ENCODE data around the gene PALMD. TPM values are rescaled to one million over a fixed set of nuclear protein-coding genes. Genes with fewer than 3 reads are reported as not detected.
A peak's percentile ranks its signal among the peaks of the same experiment; 100 is the strongest.

Gene PALMD
- total and polyA plus RNA-seq, 2 of the 8 experiments (the other 6 are each of a cell fraction or from before 2014, with no cell fraction given): not detected

GRCh38 chr1:99697580-99697979, 51.7 kb downstream of the PALMD start:
- Histone ChIP-seq H3K4ac (replicated peaks; ENCODE audit: insufficient read length, low read depth, low read length) (no peak overlapping the region), H3K27me3 (replicated peaks in 1 of 4; ENCODE audit: control insufficient read depth in 3 of 4, extremely low read depth in 1 of 4, insufficient read depth in 3 of 4, low read length in 3 of 4) (no peaks in the 10 kb centered on the region), H3K4me1 (replicated peaks in 1 of 4; ENCODE audit: control insufficient read depth in 3 of 4, insufficient read depth in 4 of 4, low read length in 3 of 4) (no peaks in the 10 kb centered on the region), H4K8ac (ENCODE audit: extremely low read depth, insufficient read depth, low read length) (no peak overlapping the region), H2BK20ac (ENCODE audit: low read length) (no peak overlapping the region), H3K4me3 (ENCODE audit: extremely low read depth in 1 of 4, insufficient read depth in 2 of 4, low read depth in 3 of 4, low read length in 4 of 4) (no peak overlapping the region), H2BK12ac (ENCODE audit: low read depth, low read length) (no peak overlapping the region), H3K23me2 (ENCODE audit: low read depth, low read length) (no peaks in the 10 kb centered on the region), H3K23ac (ENCODE audit: insufficient read length) (no peak overlapping the region), H3K9me3 (ENCODE audit: insufficient read depth in 2 of 2, low read depth in 1 of 2, low read length in 1 of 2) (peaks cover 2 to 4% of the 10 kb centered on the region in 2 experiments; a peak in 1 of 4 replicates), H2BK5ac (ENCODE audit: low read depth, low read length) (no peak overlapping the region), H3K79me2 (ENCODE audit: control insufficient read depth in 1 of 2, insufficient read depth in 2 of 2, low read length in 2 of 2) (no peaks in the 10 kb centered on the region), H2BK15ac (ENCODE audit: low read length) (no peak overlapping the region), H4K91ac (replicated peaks; ENCODE audit: insufficient read length, low read length) (no peak overlapping the region), H4K5ac (ENCODE audit: insufficient read length, low read depth, low read length) (no peak overlapping the region), H3K36me3 (ENCODE audit: control insufficient read depth in 2 of 4, insufficient read depth in 4 of 4, low read length in 3 of 4) (no peaks in the 10 kb centered on the region), H2AK5ac (ENCODE audit: low read depth, low read length) (no peak overlapping the region), H2AFZ (ENCODE audit: low read length) (no peak overlapping the region), H3K18ac (ENCODE audit: extremely low read depth, low read length) (no peak overlapping the region), H3K56ac (replicated peaks; ENCODE audit: insufficient read length, low read depth, low read length) (no peak overlapping the region), H3K4me2 (ENCODE audit: insufficient read depth in 1 of 2, low read depth in 2 of 2, low read length in 2 of 2) (no peak overlapping the region), H3K27ac (ENCODE audit: low read depth, low read length) (no peak overlapping the region), H2BK120ac (replicated peaks; ENCODE audit: low read depth, low read length) (no peak overlapping the region), H3K14ac (ENCODE audit: insufficient read length) (no peak overlapping the region), H4K20me1 (replicated peaks in 1 of 2; ENCODE audit: control insufficient read depth in 1 of 2, insufficient read depth in 2 of 2, low read length in 2 of 2) (no peaks in the 10 kb centered on the region), H3K9ac (replicated peaks in 1 of 4; ENCODE audit: extremely low read depth in 1 of 4, low read depth in 3 of 4, low read length in 3 of 4) (no peak overlapping the region), H3K79me1 (ENCODE audit: low read depth, low read length) (no peaks in the 10 kb centered on the region)
- CTCF ChIA-PET (ENCODE audit: partially characterized antibody): interaction anchor here (1.0 to 2.5 kb wide), 2 partner anchors 11 to 170 kb away, joined by 3 to 16 read pairs; no protein-coding TSS in a partner anchor
- WGBS, 2 experiments (ENCODE audit: extremely low coverage in 1 of 2, insufficient coverage in 1 of 2, insufficient read length in 1 of 2, insufficient replicate concordance in 2 of 2, low coverage in 1 of 2, low lambda C conversion rate in 2 of 2, missing lambda C conversion rate in 1 of 2): 84% methylated on average over 1 of the region's 1 CpG; no CpG with 5 or more reads in 1 of the 2 experiments
- POLR2A ChIA-PET (ENCODE audit: partially characterized antibody): no interaction called here
- DNase-seq (ENCODE audit: low read depth in 1 of 2, low spot score in 2 of 2) (no peak), FAIRE-seq (no peak)
- TF ChIP-seq TCF12 (IDR thresholded peaks at IDR 0.05; ENCODE audit: low read depth, low read length): no peak
- TF ChIP-seq MAFK (IDR thresholded peaks at IDR 0.05; ENCODE audit: low read depth, low read length): 0 out of 2 replicates have a peak, but pooled peaks have one; percentile 19
